AG09319 (cell line): Measurements from ENCODE around the gene PRDM16.

Experiments
- DNase-seq: peaks from one replicate; pipeline ENCODE4 v3.0.0-alpha.2; 2010; ENCODE audit warnings: low read depth; ENCODE audit errors: extremely low read depth
- TF ChIP-seq, protein P1 (sequence below): IDR thresholded peaks from 2 replicates; pipeline ENCODE4 v1.5.1; 2011; ENCODE audit warnings: low read depth, mild to moderate bottlenecking, inconsistent platforms, low read length, moderate library complexity

PRDM16 gene

GRCh38 chr1:3461934-3462275 lies 392.9 kb downstream of the PRDM16 start:
- TF ChIP-seq, protein P1, sequence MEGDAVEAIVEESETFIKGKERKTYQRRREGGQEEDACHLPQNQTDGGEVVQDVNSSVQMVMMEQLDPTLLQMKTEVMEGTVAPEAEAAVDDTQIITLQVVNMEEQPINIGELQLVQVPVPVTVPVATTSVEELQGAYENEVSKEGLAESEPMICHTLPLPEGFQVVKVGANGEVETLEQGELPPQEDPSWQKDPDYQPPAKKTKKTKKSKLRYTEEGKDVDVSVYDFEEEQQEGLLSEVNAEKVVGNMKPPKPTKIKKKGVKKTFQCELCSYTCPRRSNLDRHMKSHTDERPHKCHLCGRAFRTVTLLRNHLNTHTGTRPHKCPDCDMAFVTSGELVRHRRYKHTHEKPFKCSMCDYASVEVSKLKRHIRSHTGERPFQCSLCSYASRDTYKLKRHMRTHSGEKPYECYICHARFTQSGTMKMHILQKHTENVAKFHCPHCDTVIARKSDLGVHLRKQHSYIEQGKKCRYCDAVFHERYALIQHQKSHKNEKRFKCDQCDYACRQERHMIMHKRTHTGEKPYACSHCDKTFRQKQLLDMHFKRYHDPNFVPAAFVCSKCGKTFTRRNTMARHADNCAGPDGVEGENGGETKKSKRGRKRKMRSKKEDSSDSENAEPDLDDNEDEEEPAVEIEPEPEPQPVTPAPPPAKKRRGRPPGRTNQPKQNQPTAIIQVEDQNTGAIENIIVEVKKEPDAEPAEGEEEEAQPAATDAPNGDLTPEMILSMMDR, result no peak
- DNase-seq, result no peak

DNA sequence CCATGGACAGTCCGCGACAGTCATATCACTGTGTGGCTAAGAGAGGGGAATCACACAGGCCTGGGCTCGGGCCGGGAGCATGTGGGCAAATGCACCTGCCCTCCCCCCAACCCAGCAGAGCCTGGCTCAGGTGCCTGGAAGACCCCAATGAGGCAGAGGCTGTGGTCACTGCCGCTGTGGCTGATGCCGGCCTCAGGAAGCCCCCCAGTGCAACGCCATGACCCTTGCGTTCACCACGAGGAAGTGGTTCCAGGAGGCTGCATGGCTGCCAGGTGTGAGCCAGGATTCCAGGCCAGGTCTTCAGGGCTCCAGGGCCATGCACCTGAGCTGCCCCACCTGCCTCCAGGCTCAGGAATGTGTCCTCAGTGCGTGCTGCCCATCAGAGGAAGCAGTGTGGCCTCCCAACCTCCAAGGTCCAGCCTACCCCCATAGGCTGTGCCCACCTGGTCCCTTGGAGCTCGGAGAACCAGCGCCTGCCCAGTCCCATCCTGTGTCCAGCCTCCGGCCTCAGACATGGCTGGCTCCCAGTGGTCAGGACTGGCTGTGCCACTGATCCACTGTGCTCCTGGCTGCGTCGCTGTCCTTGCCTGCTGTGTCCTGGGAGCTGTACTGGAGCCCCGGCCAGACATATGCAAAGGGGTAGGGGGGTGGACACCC lies 393.5 kb downstream of the PRDM16 start:
- TF ChIP-seq, protein P1, result no peak
- DNase-seq, result no peak

- no peak for DNase-seq
- TF ChIP-seq, protein P1, result no peak
These were observed 394.0 kb downstream of the PRDM16 start for GRCh38 chr1:3463013-3463385.

GRCh38 chr1:3463408-3463863 lies 394.4 kb downstream of the PRDM16 start:
- TF ChIP-seq, protein P1, result no peak
- DNase-seq, result no peak

- TF ChIP-seq, protein P1, result no peak
- no peak for DNase-seq
These were observed 395.1 kb downstream of the PRDM16 start for GRCh38 chr1:3463891-3464648.

DNA sequence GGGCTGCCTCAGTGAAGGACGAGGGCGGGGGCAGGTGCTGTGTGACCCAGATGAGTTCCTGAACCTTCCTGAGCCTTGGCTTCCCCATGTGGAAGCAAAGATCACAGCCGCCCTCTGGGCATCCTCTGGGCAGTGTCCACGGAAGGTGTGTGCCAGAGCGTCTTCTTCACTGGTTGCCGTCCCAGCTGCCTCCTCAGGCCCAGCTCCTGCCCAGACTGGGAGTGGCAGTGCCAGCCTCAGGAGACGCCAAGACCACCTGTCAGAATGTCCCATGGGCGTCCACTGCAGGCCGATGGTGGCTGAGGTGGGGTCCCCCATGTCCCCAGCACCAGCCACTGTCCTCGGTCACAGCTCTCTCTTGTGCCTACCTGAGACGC lies 395.6 kb downstream of the PRDM16 start:
- no peak for DNase-seq
- TF ChIP-seq, protein P1, result no peak

- DNase-seq, result no peak
- TF ChIP-seq, protein P1, result no peak
These were observed 396.3 kb downstream of the PRDM16 start for GRCh38 chr1:3465091-3465934.
